Ishikawa (cell line): ENCODE measurements around the gene ATG101.

ENCODE experiments used
- CEBPB ChIP-seq: IDR thresholded peaks from 2 replicates; pipeline ENCODE4 v1.6.1; 2012
- CREB1 ChIP-seq: IDR thresholded peaks from 2 replicates; pipeline ENCODE4 v1.6.1; 2012; ENCODE audit warnings: low read depth
- EGR1 ChIP-seq: IDR thresholded peaks from 2 replicates; pipeline ENCODE4 v1.6.1; 2012
- EP300 ChIP-seq: IDR thresholded peaks from 2 replicates; pipeline ENCODE4 v1.6.1; 2012; ENCODE audit warnings: borderline replicate concordance
- FOXM1 ChIP-seq: IDR thresholded peaks from 2 replicates; pipeline ENCODE4 v1.6.1; 2012; ENCODE audit warnings: low read depth, borderline replicate concordance
- MAX ChIP-seq: IDR thresholded peaks from 2 replicates; pipeline ENCODE4 v1.6.1; 2012
- NFIC ChIP-seq: IDR thresholded peaks from 2 replicates; pipeline ENCODE4 v1.6.1; 2012
- RAD21 ChIP-seq: IDR thresholded peaks from 2 replicates; pipeline ENCODE4 v1.6.1; 2012; ENCODE audit warnings: low read depth
- REST ChIP-seq: IDR thresholded peaks from 2 replicates; pipeline ENCODE4 v1.6.1; 2012; ENCODE audit warnings: low read depth, mild to moderate bottlenecking
- TAF1 ChIP-seq: IDR thresholded peaks from 2 replicates; pipeline ENCODE4 v1.6.1; 2012; ENCODE audit warnings: low read depth, mild to moderate bottlenecking
- TCF12 ChIP-seq: IDR thresholded peaks from 2 replicates; pipeline ENCODE4 v1.6.1; 2012; ENCODE audit warnings: low read depth
- TEAD4 ChIP-seq: IDR thresholded peaks from 2 replicates; pipeline ENCODE4 v1.6.1; 2012
- USF1 ChIP-seq: IDR thresholded peaks from 2 replicates; pipeline ENCODE4 v1.6.1; 2012
- YY1 ChIP-seq: IDR thresholded peaks from 2 replicates; pipeline ENCODE4 v1.6.1; 2012; ENCODE audit warnings: low read depth
- ZBTB7A ChIP-seq: IDR thresholded peaks from 2 replicates; pipeline ENCODE4 v1.6.1; 2012; ENCODE audit warnings: low read depth

ATG101 gene

GRCh38 chr12:52023976-52024688 is 45.6 kb upstream of the ATG101 start:
- TF ChIP-seq TCF12: no peak

GRCh38 chr12:52024845-52025230 is 44.9 kb upstream of the ATG101 start:
- TF ChIP-seq ZBTB7A (no peak), NFIC (no peak), FOXM1 (no peak), REST (no peak), CREB1 (no peak), MAX (no peak), TAF1 (no peak), TCF12 (no peak), TEAD4 (no peak), EGR1 (no peak), USF1 (no peak), RAD21 (no peak), EP300 (no peak), YY1 (no peak)

- TF ChIP-seq USF1 (no peak), TEAD4 (no peak)
Measured at GRCh38 chr12:52026263-52026662, 43.5 kb upstream of the ATG101 start.

GRCh38 chr12:52027085-52027843 is 42.5 kb upstream of the ATG101 start:
- peak; percentile 60; the same call in 1 of the 2 replicates for TF ChIP-seq USF1
- no peak for TF ChIP-seq ZBTB7A

- TF ChIP-seq CREB1: no peak
- no peak for TF ChIP-seq CEBPB
- TF ChIP-seq ZBTB7A: 0 out of 2 replicates have a peak, but pooled peaks have one; percentile 53
- TF ChIP-seq RAD21: no peak
- TF ChIP-seq USF1: no peak
- TF ChIP-seq MAX: peak; percentile 82
- TF ChIP-seq REST: peak; percentile 22; the same call in 1 of the 2 replicates
- 0 out of 2 replicates have a peak, but pooled peaks have one; percentile 33 for TF ChIP-seq TEAD4
- no peak for TF ChIP-seq YY1
- 0 out of 2 replicates have a peak, but pooled peaks have one; percentile 53 for TF ChIP-seq EP300
- no peak for TF ChIP-seq EGR1
- TF ChIP-seq TAF1: no peak
- peak; percentile 69 for TF ChIP-seq NFIC
Measured at GRCh38 chr12:52029685-52030084, 40.1 kb upstream of the ATG101 start.

GRCh38 chr12:52032446-52032803 is 37.4 kb upstream of the ATG101 start:
- no peak for TF ChIP-seq TCF12
- no peak for TF ChIP-seq RAD21
- no peak for TF ChIP-seq ZBTB7A
- no peak for TF ChIP-seq EGR1
- TF ChIP-seq CEBPB: no peak
- TF ChIP-seq YY1: no peak
- no peak for TF ChIP-seq TEAD4
- TF ChIP-seq TAF1: no peak
- TF ChIP-seq USF1: no peak
- no peak for TF ChIP-seq REST
- TF ChIP-seq EP300: no peak
- no peak for TF ChIP-seq FOXM1
- TF ChIP-seq CREB1: no peak
- no peak for TF ChIP-seq MAX
- TF ChIP-seq NFIC: no peak
